ENCODE measurements around the gene CDC73.

The CDC73 gene

GRCh38 chr1:193083365-193084088, 38.3 kb upstream of the CDC73 start:
- H3K27ac ChIP-seq (ENCODE audit: low read depth, low read length), result no peak overlapping the region
- no peaks in the 10 kb centered on the region for H3K9me3 ChIP-seq (ENCODE audit: control insufficient read depth, insufficient read depth, low read length)
- H3F3A ChIP-seq (ENCODE audit: control insufficient read depth, insufficient read depth), result peaks cover 2% of the 10 kb centered on the region; the same call in 1 of the 2 replicates
- H3K27me3 ChIP-seq (ENCODE audit: control insufficient read depth, low read length), result no peaks in the 10 kb centered on the region
- no peak overlapping the region for H3K4me3 ChIP-seq (ENCODE audit: low read length)
- H3K79me2 ChIP-seq (ENCODE audit: control insufficient read depth, low read length), result no peaks in the 10 kb centered on the region
- TF ChIP-seq EZH2phosphoT487 (IDR thresholded peaks at IDR 0.05; ENCODE audit: borderline replicate concordance, low read length) (no peak), CTCF (IDR thresholded peaks at IDR 0.05; ENCODE audit: low read depth, low read length, poor library complexity, severe bottlenecking) (no peak)
- no peak overlapping the region for H3K4me2 ChIP-seq (ENCODE audit: low read length)
- peaks cover 10% of the 10 kb centered on the region for H3K4me1 ChIP-seq (ENCODE audit: control insufficient read depth, low read length)
- no peaks in the 10 kb centered on the region for H4K20me1 ChIP-seq (ENCODE audit: control insufficient read depth, insufficient read depth, low read depth, low read length)
- peaks cover 72% of the 10 kb centered on the region for H3K36me3 ChIP-seq (ENCODE audit: control insufficient read depth, low read length)
- no peaks in the 10 kb centered on the region for H3K9me2 ChIP-seq (replicated peaks; ENCODE audit: control insufficient read depth, low read length)

GRCh38 chr1:193085263-193085662, 36.6 kb upstream of the CDC73 start:
- peaks cover 7% of the 10 kb centered on the region; the same call in 1 of the 2 replicates for H3F3A ChIP-seq (ENCODE audit: control insufficient read depth, insufficient read depth)
- H3K27ac ChIP-seq (ENCODE audit: low read depth, low read length), result no peak overlapping the region
- H4K20me1 ChIP-seq (ENCODE audit: control insufficient read depth, insufficient read depth, low read depth, low read length), result no peaks in the 10 kb centered on the region
- peaks cover 60% of the 10 kb centered on the region for H3K36me3 ChIP-seq (ENCODE audit: control insufficient read depth, low read length)
- H3K27me3 ChIP-seq (ENCODE audit: control insufficient read depth, low read length), result no peaks in the 10 kb centered on the region
- H3K4me2 ChIP-seq (ENCODE audit: low read length), result no peak overlapping the region
- H3K4me3 ChIP-seq (ENCODE audit: low read length), result no peak overlapping the region
- no peaks in the 10 kb centered on the region for H3K79me2 ChIP-seq (ENCODE audit: control insufficient read depth, low read length)
- TF ChIP-seq CTCF (IDR thresholded peaks at IDR 0.05; ENCODE audit: low read depth, low read length, poor library complexity, severe bottlenecking) (no peak), EZH2phosphoT487 (IDR thresholded peaks at IDR 0.05; ENCODE audit: borderline replicate concordance, low read length) (no peak)
- peaks cover 10% of the 10 kb centered on the region for H3K4me1 ChIP-seq (ENCODE audit: control insufficient read depth, low read length)
- no peaks in the 10 kb centered on the region for H3K9me3 ChIP-seq (ENCODE audit: control insufficient read depth, insufficient read depth, low read length)
- H3K9me2 ChIP-seq (replicated peaks; ENCODE audit: control insufficient read depth, low read length), result no peaks in the 10 kb centered on the region

GRCh38 chr1:193086342-193086741, 35.5 kb upstream of the CDC73 start:
- Histone ChIP-seq H3K36me3 (ENCODE audit: control insufficient read depth, low read length) (peaks cover 63% of the 10 kb centered on the region), H3K27ac (ENCODE audit: low read depth, low read length) (no peak overlapping the region), H3K4me1 (ENCODE audit: control insufficient read depth, low read length) (peaks cover 10% of the 10 kb centered on the region), H3K4me3 (ENCODE audit: low read length) (no peak overlapping the region), H3K9me2 (replicated peaks; ENCODE audit: control insufficient read depth, low read length) (no peaks in the 10 kb centered on the region), H4K20me1 (ENCODE audit: control insufficient read depth, insufficient read depth, low read depth, low read length) (no peaks in the 10 kb centered on the region), H3K79me2 (ENCODE audit: control insufficient read depth, low read length) (no peaks in the 10 kb centered on the region), H3F3A (ENCODE audit: control insufficient read depth, insufficient read depth) (peaks cover 11% of the 10 kb centered on the region; the same call in 1 of the 2 replicates), H3K9me3 (ENCODE audit: control insufficient read depth, insufficient read depth, low read length) (no peaks in the 10 kb centered on the region), H3K27me3 (ENCODE audit: control insufficient read depth, low read length) (no peaks in the 10 kb centered on the region), H3K4me2 (ENCODE audit: low read length) (no peak overlapping the region)
- TF ChIP-seq CTCF (IDR thresholded peaks at IDR 0.05; ENCODE audit: low read depth, low read length, poor library complexity, severe bottlenecking) (no peak), EZH2phosphoT487 (IDR thresholded peaks at IDR 0.05; ENCODE audit: borderline replicate concordance, low read length) (no peak)
